Skeletal muscle satellite cell (primary cell): ENCODE measurements around the gene CHURC1.

Experiments used
- H3K27me3 ChIP-seq: 2 replicates; pipeline ENCODE4 v1.7.0; 2013; ENCODE audit warnings: low read length; ENCODE audit not compliant: control insufficient read depth, insufficient read depth
- H3K36me3 ChIP-seq: 2 replicates; pipeline ENCODE4 v1.7.0; 2013; ENCODE audit warnings: mild to moderate bottlenecking, control low read depth, low read length; ENCODE audit not compliant: insufficient read depth
- H3K4me1 ChIP-seq: 2 replicates; pipeline ENCODE4 v1.7.0; 2013; ENCODE audit warnings: low read length; ENCODE audit not compliant: control insufficient read depth, insufficient read depth
- H3K4me2 ChIP-seq: 2 replicates; pipeline ENCODE4 v1.7.0; 2013; ENCODE audit warnings: mild to moderate bottlenecking, low read length
- H3K4me3 ChIP-seq: 2 replicates; pipeline ENCODE4 v1.7.0; 2013; ENCODE audit warnings: low read length
- H3K9ac ChIP-seq: 2 replicates; pipeline ENCODE4 v1.7.0; 2013; ENCODE audit warnings: mild to moderate bottlenecking, low read depth, low read length, moderate library complexity
- H3K9me3 ChIP-seq: replicated peaks from 2 replicates; pipeline ENCODE4 v1.7.0; 2013; ENCODE audit warnings: mild to moderate bottlenecking, control low read depth, low read length

Gene CHURC1

GRCh38 chr14:64952598-64953309, 38.5 kb downstream of the CHURC1 start:
- no peak overlapping the region for H3K9ac ChIP-seq
- H3K9me3 ChIP-seq: no peaks in the 10 kb centered on the region
- no peaks in the 10 kb centered on the region for H3K36me3 ChIP-seq
- H3K4me2 ChIP-seq: no peak overlapping the region
- H3K4me1 ChIP-seq: no peaks in the 10 kb centered on the region
- H3K27me3 ChIP-seq: no peaks in the 10 kb centered on the region
- no peak overlapping the region for H3K4me3 ChIP-seq

- Histone ChIP-seq H3K36me3 (no peaks in the 10 kb centered on the region), H3K9ac (no peak overlapping the region), H3K4me3 (no peak overlapping the region), H3K4me1 (no peaks in the 10 kb centered on the region), H3K9me3 (no peaks in the 10 kb centered on the region), H3K27me3 (no peaks in the 10 kb centered on the region), H3K4me2 (no peak overlapping the region)
Observed at GRCh38 chr14:64953310-64953654, 39.0 kb downstream of the CHURC1 start.

DNA sequence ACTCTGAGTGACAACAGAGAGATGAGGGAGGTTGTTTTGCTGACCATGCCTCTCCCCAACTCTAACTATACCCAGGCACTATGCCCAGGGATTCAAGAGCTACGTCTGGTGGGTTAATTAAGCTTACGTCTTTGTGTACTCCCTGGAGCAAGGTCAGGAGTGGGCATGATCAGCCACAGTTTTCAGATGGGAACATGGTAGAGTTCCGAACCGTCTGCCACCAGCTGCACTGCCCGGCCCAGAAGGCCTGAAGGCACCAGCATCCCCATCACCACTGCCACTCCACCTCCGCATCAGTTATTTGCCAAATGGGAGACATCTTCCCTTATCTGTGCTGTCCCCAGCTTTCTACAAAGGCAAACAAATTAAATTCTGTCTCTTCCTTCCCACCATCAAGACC, 39.4 kb downstream of the CHURC1 start:
- Histone ChIP-seq H3K9me3 (no peaks in the 10 kb centered on the region), H3K36me3 (no peaks in the 10 kb centered on the region), H3K4me1 (no peaks in the 10 kb centered on the region), H3K4me3 (no peak overlapping the region), H3K27me3 (no peaks in the 10 kb centered on the region), H3K9ac (no peak overlapping the region), H3K4me2 (no peak overlapping the region)

GRCh38 chr14:64954491-64955240, 40.4 kb downstream of the CHURC1 start:
- H3K9me3 ChIP-seq: no peaks in the 10 kb centered on the region
- H3K4me2 ChIP-seq: no peak overlapping the region
- H3K27me3 ChIP-seq: no peaks in the 10 kb centered on the region
- no peaks in the 10 kb centered on the region for H3K4me1 ChIP-seq
- no peak overlapping the region for H3K9ac ChIP-seq
- H3K4me3 ChIP-seq: no peak overlapping the region
- H3K36me3 ChIP-seq: no peaks in the 10 kb centered on the region

DNA sequence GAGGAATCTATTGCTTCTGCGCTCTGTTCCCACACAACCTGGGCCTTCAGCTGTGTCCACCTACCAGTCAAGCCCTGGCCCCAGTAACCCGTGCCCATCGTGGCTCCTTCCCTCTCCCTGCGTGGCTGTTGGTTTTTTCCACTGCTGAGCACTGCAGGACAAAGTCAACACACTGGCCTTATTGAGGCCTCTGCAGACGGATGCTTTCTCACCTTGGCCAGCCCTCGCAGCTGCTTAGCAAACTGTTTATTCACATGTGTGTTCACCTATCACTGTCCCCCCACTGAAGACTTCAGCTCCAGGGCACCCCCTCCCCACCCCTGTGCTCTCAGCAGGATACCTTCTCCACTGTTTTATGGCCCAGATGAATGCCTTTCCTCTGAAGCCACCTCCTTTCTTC, 41.0 kb downstream of the CHURC1 start:
- H3K27me3 ChIP-seq: no peaks in the 10 kb centered on the region
- H3K4me3 ChIP-seq: no peak overlapping the region
- H3K4me2 ChIP-seq: no peak overlapping the region
- no peaks in the 10 kb centered on the region for H3K36me3 ChIP-seq
- H3K9ac ChIP-seq: no peak overlapping the region
- H3K4me1 ChIP-seq: no peaks in the 10 kb centered on the region
- H3K9me3 ChIP-seq: no peaks in the 10 kb centered on the region

GRCh38 chr14:64956697-64957406, 42.6 kb downstream of the CHURC1 start:
- H3K36me3 ChIP-seq: no peaks in the 10 kb centered on the region
- no peaks in the 10 kb centered on the region for H3K9me3 ChIP-seq
- no peak overlapping the region for H3K4me3 ChIP-seq
- no peaks in the 10 kb centered on the region for H3K4me1 ChIP-seq
- no peaks in the 10 kb centered on the region for H3K27me3 ChIP-seq
- H3K4me2 ChIP-seq: no peak overlapping the region
- no peak overlapping the region for H3K9ac ChIP-seq

GRCh38 chr14:64958201-64958600, 43.9 kb downstream of the CHURC1 start:
- H3K9me3 ChIP-seq: no peaks in the 10 kb centered on the region
- H3K36me3 ChIP-seq: no peaks in the 10 kb centered on the region
- no peak overlapping the region for H3K4me3 ChIP-seq
- no peak overlapping the region for H3K9ac ChIP-seq
- no peaks in the 10 kb centered on the region for H3K27me3 ChIP-seq
- H3K4me2 ChIP-seq: no peak overlapping the region
- H3K4me1 ChIP-seq: no peaks in the 10 kb centered on the region

GRCh38 chr14:64958743-64959142, 44.5 kb downstream of the CHURC1 start:
- H3K9me3 ChIP-seq: no peaks in the 10 kb centered on the region
- H3K36me3 ChIP-seq: no peaks in the 10 kb centered on the region
- H3K4me3 ChIP-seq: no peak overlapping the region
- H3K4me2 ChIP-seq: no peak overlapping the region
- no peaks in the 10 kb centered on the region for H3K4me1 ChIP-seq
- H3K9ac ChIP-seq: no peak overlapping the region
- H3K27me3 ChIP-seq: no peaks in the 10 kb centered on the region

- no peak overlapping the region for H3K4me3 ChIP-seq
- no peak overlapping the region for H3K4me2 ChIP-seq
- no peaks in the 10 kb centered on the region for H3K9me3 ChIP-seq
- no peaks in the 10 kb centered on the region for H3K4me1 ChIP-seq
- no peak overlapping the region for H3K9ac ChIP-seq
- no peaks in the 10 kb centered on the region for H3K36me3 ChIP-seq
- no peaks in the 10 kb centered on the region for H3K27me3 ChIP-seq
Observed at GRCh38 chr14:64960762-64961276, 46.6 kb downstream of the CHURC1 start.

DNA sequence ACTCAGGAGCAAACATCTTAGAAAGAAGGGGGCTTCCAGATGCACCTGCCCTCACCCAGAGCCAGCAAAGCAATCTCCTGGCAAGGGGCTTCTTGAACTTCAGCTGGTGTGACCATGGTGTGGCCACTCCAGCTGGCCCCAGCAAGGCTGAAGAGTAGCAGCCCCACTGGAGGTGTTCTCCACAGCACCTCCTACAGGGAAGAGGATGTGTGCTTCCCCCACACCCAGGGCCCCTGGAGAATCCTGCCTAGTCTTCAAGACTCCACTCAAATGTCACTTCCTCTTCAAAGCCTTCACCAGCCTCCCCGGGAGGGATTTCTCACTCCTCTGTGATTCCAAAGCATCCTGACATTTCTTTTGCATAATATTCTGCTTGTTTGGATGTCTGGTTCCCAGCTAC, 49.4 kb downstream of the CHURC1 start:
- Histone ChIP-seq H3K4me2 (no peak overlapping the region), H3K27me3 (no peaks in the 10 kb centered on the region), H3K36me3 (no peaks in the 10 kb centered on the region), H3K9me3 (no peaks in the 10 kb centered on the region), H3K4me1 (peaks cover 6% of the 10 kb centered on the region), H3K4me3 (no peak overlapping the region), H3K9ac (no peak overlapping the region)

DNA sequence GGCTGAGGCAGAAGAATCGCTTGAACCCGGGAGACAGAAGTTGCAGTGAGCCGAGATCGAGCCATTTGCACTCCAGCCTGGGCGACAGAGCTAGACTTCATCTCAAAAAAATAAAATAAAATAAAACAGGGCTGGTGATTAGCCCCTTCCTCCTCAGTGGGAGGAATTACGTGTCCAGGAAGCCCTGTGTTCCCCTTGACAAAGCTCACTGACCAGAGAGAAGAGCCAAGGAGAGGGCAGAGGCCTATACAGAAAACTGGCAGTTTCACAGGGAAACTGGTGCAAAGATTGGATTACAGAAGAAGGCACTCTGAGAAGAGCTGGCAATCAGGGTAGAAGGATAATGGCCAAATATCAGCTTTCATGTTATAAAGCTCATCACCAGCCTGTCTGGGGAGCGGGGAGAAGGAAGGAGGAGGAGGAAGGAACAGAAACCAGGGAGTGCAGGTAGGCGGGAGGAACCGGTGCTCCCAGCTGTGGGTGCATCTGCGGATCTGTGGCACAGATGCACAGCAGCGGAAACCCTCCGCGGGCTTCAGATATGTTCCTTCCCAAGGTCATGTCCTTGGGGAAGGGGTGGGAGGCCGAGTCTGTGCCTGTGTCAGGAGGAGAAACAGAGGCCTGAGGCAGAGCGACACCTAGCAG, 51.2 kb downstream of the CHURC1 start:
- no peaks in the 10 kb centered on the region for H3K9me3 ChIP-seq
- H3K4me2 ChIP-seq: no peak overlapping the region
- H3K9ac ChIP-seq: no peak overlapping the region
- no peak overlapping the region for H3K4me3 ChIP-seq
- H3K4me1 ChIP-seq: peaks cover 9% of the 10 kb centered on the region
- no peaks in the 10 kb centered on the region for H3K27me3 ChIP-seq
- no peaks in the 10 kb centered on the region for H3K36me3 ChIP-seq
